Embryonic facial prominence (tissue), 1 donor: ENCODE data around the gene PRPF18.
A peak's percentile ranks its signal among the peaks of the same experiment; 100 is the strongest.
"Not testable (repeated sequence)": the region's sequence is repeated elsewhere in the genome, so short reads cannot be mapped to it uniquely, and the experiment has no call there.

Experiments
- DNase-seq: peaks from one replicate; pipeline ENCODE4 v3.0.0-alpha.2; 2016; ENCODE audit errors: extremely low spot score

Gene PRPF18

GRCh38 chr10:13586676-13587355 is at the start of gene PRPF18:
Gene PRPF18, plus strand, starts transcription at chr10:13586965. Its CDS starts 122 bp downstream, at chr10:13587087.
- peak; percentile 90 for DNase-seq

- not testable (repeated sequence) for DNase-seq
Observed at GRCh38 chr10:13537985-13538384, 48.8 kb upstream of the PRPF18 start.

GRCh38 chr10:13542533-13542932 is 44.2 kb upstream of the PRPF18 start:
- DNase-seq = no peak

- no peak for DNase-seq
Observed at GRCh38 chr10:13550802-13551201, 36.0 kb upstream of the PRPF18 start.

GRCh38 chr10:13555884-13556510 is 30.8 kb upstream of the PRPF18 start:
- no peak for DNase-seq

GRCh38 chr10:13559124-13559700 is 27.6 kb upstream of the PRPF18 start:
- DNase-seq = no peak

GRCh38 chr10:13560597-13560996 is 26.2 kb upstream of the PRPF18 start:
- no peak for DNase-seq

GRCh38 chr10:13563481-13564445 is 23.0 kb upstream of the PRPF18 start:
- DNase-seq = no peak

GRCh38 chr10:13564576-13564975 is 22.2 kb upstream of the PRPF18 start:
- DNase-seq = no peak

- no peak for DNase-seq
Observed at GRCh38 chr10:13567030-13567429, 19.7 kb upstream of the PRPF18 start.

GRCh38 chr10:13571541-13571940 is 15.2 kb upstream of the PRPF18 start:
- DNase-seq = no peak

- no peak for DNase-seq
Observed at GRCh38 chr10:13573960-13574359, 12.8 kb upstream of the PRPF18 start.

GRCh38 chr10:13585195-13585751 is 1.5 kb upstream of the PRPF18 start:
- no peak for DNase-seq

GRCh38 chr10:13585943-13586342 is 822 bp upstream of the PRPF18 start:
- no peak for DNase-seq

- no peak for DNase-seq
Observed at GRCh38 chr10:13587391-13587790, 626 bp downstream of the PRPF18 start.

- DNase-seq = no peak
Observed at GRCh38 chr10:13589316-13589715, 2.6 kb downstream of the PRPF18 start.

- no peak for DNase-seq
Observed at GRCh38 chr10:13590886-13591285, 4.1 kb downstream of the PRPF18 start.

GRCh38 chr10:13592306-13592705 is 5.5 kb downstream of the PRPF18 start:
- DNase-seq = no peak

GRCh38 chr10:13593535-13593934 is 6.8 kb downstream of the PRPF18 start:
- DNase-seq = no peak

GRCh38 chr10:13594641-13595040 is 7.9 kb downstream of the PRPF18 start:
- no peak for DNase-seq

GRCh38 chr10:13597909-13598308 is 11.1 kb downstream of the PRPF18 start:
- no peak for DNase-seq
